WI38 (cell line): ENCODE results near the gene TBCCD1.
A peak's percentile ranks its signal among the peaks of the same experiment; 100 is the strongest.

Source experiments
- H3K4me3 ChIP-seq: 2 replicates; pipeline ENCODE4 v1.5.1; 2011; ENCODE audit warnings: low read depth, mild to moderate bottlenecking, control low read depth, low read length
- TF ChIP-seq, protein P1 (sequence below): IDR thresholded peaks from 2 replicates; pipeline ENCODE4 v1.5.1; 2012; ENCODE audit warnings: low read depth, mild to moderate bottlenecking, control low read depth, low read length

Gene TBCCD1

DNA sequence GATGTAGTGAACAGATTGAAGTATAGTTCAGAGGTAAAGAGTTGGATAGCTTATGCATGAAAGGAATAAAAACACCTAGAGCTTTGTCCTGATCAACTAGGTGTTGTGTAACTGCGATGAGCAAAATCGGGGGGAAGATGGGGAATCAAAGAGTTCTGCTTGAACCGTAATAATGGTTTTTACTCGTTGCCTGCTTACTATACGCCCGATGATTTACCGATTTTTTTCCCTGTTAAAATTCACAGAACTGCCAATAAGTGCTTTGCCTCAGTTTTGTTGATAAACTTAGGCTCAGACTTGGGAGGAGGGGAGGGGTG is 2.6 kb upstream of the TBCCD1 start:
- TF ChIP-seq, protein P1, sequence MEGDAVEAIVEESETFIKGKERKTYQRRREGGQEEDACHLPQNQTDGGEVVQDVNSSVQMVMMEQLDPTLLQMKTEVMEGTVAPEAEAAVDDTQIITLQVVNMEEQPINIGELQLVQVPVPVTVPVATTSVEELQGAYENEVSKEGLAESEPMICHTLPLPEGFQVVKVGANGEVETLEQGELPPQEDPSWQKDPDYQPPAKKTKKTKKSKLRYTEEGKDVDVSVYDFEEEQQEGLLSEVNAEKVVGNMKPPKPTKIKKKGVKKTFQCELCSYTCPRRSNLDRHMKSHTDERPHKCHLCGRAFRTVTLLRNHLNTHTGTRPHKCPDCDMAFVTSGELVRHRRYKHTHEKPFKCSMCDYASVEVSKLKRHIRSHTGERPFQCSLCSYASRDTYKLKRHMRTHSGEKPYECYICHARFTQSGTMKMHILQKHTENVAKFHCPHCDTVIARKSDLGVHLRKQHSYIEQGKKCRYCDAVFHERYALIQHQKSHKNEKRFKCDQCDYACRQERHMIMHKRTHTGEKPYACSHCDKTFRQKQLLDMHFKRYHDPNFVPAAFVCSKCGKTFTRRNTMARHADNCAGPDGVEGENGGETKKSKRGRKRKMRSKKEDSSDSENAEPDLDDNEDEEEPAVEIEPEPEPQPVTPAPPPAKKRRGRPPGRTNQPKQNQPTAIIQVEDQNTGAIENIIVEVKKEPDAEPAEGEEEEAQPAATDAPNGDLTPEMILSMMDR = no peak

DNA sequence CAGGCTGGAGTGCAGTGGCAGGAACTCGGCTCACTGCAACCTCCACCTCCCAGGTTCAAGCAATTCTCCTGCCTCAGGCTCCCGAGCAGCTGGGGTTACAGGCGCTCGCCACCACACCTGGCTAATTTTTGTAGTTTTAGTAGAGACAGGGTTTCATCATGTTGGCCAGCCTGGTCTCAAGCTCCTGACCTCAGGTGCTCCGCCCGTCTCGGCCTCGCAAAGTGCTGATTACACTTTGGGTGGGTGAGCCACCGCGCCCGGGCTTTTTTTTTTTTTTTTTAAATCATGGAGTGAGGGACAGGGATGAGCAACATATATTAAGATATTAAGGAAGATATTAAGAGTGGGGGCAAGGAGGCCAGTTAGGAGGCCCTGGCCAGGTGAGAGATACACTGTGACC is 2.2 kb upstream of the TBCCD1 start:
- peak overlapping the region; percentile 79 for H3K4me3 ChIP-seq

More for the DNA sequence above, 2.6 kb upstream of the TBCCD1 start:
- H3K4me3 ChIP-seq = peak overlapping the region; percentile 79

GRCh38 chr3:186566772-186567071 is 417 bp downstream of the TBCCD1 start:
- peak overlapping the region; percentile 97 for H3K4me3 ChIP-seq
- TF ChIP-seq, protein P1 = no peak

GRCh38 chr3:186564586-186564985 is 2.6 kb downstream of the TBCCD1 start:
- TF ChIP-seq, protein P1 = no peak
- no peak overlapping the region for H3K4me3 ChIP-seq

GRCh38 chr3:186552408-186553031 is 14.6 kb downstream of the TBCCD1 start:
- TF ChIP-seq, protein P1 = no peak
- H3K4me3 ChIP-seq = no peak overlapping the region

DNA sequence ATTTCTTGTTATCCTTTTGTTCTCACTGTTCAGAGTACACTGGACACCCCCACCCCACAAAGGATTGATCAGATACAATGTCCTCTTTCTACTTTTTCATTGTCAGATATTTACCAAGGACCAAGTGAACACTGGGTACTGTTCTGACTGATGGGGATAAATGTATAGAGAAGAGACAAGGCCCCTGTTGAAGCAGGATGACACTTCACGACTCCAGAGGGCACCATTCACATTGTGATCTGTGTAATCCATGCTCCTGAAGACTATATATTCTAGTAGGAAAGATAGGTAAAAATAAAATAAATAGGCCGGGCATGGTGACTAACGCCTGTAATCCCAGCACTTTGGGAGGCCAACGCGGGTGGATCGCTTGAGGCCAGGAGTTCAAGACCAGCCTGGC is 15.8 kb downstream of the TBCCD1 start:
- no peak overlapping the region for H3K4me3 ChIP-seq
- TF ChIP-seq, protein P1 = no peak

GRCh38 chr3:186549497-186549896 is 17.6 kb downstream of the TBCCD1 start:
- TF ChIP-seq, protein P1 = no peak
- H3K4me3 ChIP-seq = no peak overlapping the region

DNA sequence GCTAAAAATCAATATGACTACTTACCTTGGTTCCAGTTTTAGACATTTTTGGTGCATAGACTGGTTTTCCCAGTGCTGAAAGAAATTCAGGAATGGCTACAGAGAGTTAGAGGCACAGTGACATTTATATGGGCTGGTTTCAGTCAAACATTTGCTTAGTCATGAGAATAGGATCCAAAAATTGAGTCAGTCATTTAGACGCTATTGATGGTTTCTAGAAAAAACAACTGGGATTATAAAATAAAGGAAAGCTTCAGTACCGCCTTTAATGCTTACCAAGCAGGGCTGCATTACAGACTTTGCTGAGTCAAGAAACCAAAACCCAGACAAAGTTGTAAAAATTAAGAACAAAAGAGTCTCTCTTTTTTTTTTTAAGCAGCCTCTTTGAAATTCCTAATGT is 22.9 kb downstream of the TBCCD1 start, which contains the start of gene CRYGS:
CRYGS (minus strand) TSS at position 100 of the 400 bp plus-strand sequence; CDS start at position 46, 54 bp downstream.
- H3K4me3 ChIP-seq = no peak within 1 kb of the TSS
- TF ChIP-seq, protein P1 = no peak
